Pancreas (tissue), 10 donors: Measurements from ENCODE around the gene RMI1. TPM values are rescaled to one million over a fixed set of nuclear protein-coding genes. Genes with fewer than 3 reads are reported as not detected.

ENCODE experiments used
- ATAC-seq, 4 donors: fragments of 200-7000 bp; cut with Tn5 transposase; one replicate each; pipeline versions ENCODE4 v1.8.0 to v1.9.1; 2020; ENCODE audit warnings: mild to moderate bottlenecking in 4 of 4, moderate library complexity in 4 of 4
- DNase-seq, 6 donors: peaks; one replicate each; pipeline ENCODE4 v3.0.0-alpha.2; 2020
- FAIRE-seq: peaks from 2 replicates; lab custom pipeline; 2012; peaks lifted over from hg19 to GRCh38; lab: Jason Lieb, UNC
- H3K27ac ChIP-seq, 4 donors: fragments of 200-600 bp; sonication (generic); 1 replicate in 3 of 4; 2 replicates in 1 of 4; pipeline versions ENCODE4 v1.5.0 to v1.8.0; 2020
- H3K27me3 ChIP-seq, 4 donors: fragments of 200-600 bp; one replicate each; pipeline ENCODE4 v1.8.0; 2021
- H3K36me3 ChIP-seq, 3 donors: fragments of 200-600 bp; sonication (generic) in 1 of 3; one replicate each; pipeline versions ENCODE4 v1.5.0 to v1.8.0; 2020 to 2021
- H3K4me1 ChIP-seq, 3 donors: fragments of 200-600 bp; one replicate each; pipeline ENCODE4 v1.8.0; 2021
- H3K4me3 ChIP-seq, 4 donors: fragments of 200-600 bp; sonication (generic) in 2 of 4; one replicate each; pipeline versions ENCODE4 v1.5.0 to v1.8.0; 2020 to 2021
- H3K9me3 ChIP-seq, 4 donors: fragments of 200-600 bp; one replicate each; pipeline ENCODE4 v1.8.0; 2021
- WGBS, 2 donors: extraction: QIAGEN DNeasy Blood & Tissue Kit; methylation state at CpG; one replicate each; pipeline ENCODE4 v1.1.7; 2013; 5-methylcytosine and 5-hydroxymethylcytosine counted together
- intact Hi-C, 3 donors: fragments of 100-400 bp; cut with DNase I; formaldehyde crosslinking; loops; one replicate each; pipeline versions ENCODE4 v1.11.1 to v1.14.2; 2022
- polyA plus RNA-seq, 2 donors: library from polyadenylated mRNA; stranded (reverse); fragments of 200-250 nt; gene quantifications; one replicate each; pipeline ENCODE4 v1.2.3, GENCODE V29; 2013
- total RNA-seq, 6 donors: library from RNA; stranded (reverse); fragmentation: NEBNext Ultra II Directional in 4 of 6; extraction: Animal tissue kit (Norgen Biotek cat#: 25700) in 4 of 6; gene quantifications; one replicate each; pipeline versions ENCODE4 v1.2.1 to v1.2.4, GENCODE V29; 2021 to 2023
- TF ChIP-seq, protein P1 (sequence below), 4 donors: fragments of 200-600 bp; sonication (generic) in 3 of 4; IDR thresholded peaks; one replicate each; pipeline versions ENCODE4 v1.5.0 to v1.8.0; 2021; ENCODE audit warnings: antibody characterized with exemption in 4 of 4
- donor health status: healthy with polysubstance abuse.
- donor health status: DM: no; HTN: no; CAD: no; lungs with moderate emphysema.
- donor health status: DM: no; HTN: no; CAD: no.
- donor health status: control.
- donor health status: control.
- donor health status: Bipolar disorder and iron deficiency.
- donor health status: DM: yes; HTN: yes; CAD: no.
- donor health status: DM: no; HTN: no; CAD: no.
- donor health status: DM: no; HTN: no; CAD: no.
- donor health status: DM: yes; HTN: yes; CAD: no.

RMI1 gene
- total and polyA plus RNA-seq, 8 donors = 1.6 to 5.6 (median 4.0) TPM

DNA sequence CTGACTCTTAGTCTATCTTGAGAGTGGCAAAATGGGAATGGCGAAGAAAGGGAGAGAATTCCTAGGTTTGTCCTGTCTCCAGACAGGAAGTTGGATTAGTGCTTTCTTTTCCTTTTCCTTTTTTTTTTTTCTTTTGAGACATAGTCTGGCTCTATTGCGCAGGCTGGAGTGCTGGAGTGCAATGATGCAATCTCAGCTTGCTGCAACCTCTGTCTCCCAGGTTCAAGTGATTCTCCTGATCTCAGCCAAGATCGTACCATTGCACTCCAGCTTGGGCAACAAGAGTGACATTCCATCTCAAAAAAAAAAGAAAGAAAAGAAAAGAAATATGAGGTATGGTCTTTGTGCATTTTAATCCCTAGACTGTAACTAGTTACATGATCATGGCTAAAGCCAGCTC lies 46.8 kb upstream of the RMI1 start:
- intact Hi-C loops = loop anchor here in 2 of 3 donors (10.0 kb wide), 3 partner anchors 241 to 331 kb away; no protein-coding TSS in a partner anchor
- Histone ChIP-seq H3K9me3 (no peaks in the 10 kb centered on the region), H3K4me3 (no peak overlapping the region), H3K27ac (peak overlapping the region in 1 of 4 donors; percentile 63), H3K27me3 (no peaks in the 10 kb centered on the region), H3K4me1 (peaks cover 0 to 17% (median 6%) of the 10 kb centered on the region in 3 donors), H3K36me3 (no peaks in the 10 kb centered on the region)
- 89% methylated on average over 3 of the region's 3 CpGs for WGBS, 2 donors
- FAIRE-seq = no peak
- ATAC-seq = no peak
- no peak for DNase-seq
- TF ChIP-seq, protein P1, sequence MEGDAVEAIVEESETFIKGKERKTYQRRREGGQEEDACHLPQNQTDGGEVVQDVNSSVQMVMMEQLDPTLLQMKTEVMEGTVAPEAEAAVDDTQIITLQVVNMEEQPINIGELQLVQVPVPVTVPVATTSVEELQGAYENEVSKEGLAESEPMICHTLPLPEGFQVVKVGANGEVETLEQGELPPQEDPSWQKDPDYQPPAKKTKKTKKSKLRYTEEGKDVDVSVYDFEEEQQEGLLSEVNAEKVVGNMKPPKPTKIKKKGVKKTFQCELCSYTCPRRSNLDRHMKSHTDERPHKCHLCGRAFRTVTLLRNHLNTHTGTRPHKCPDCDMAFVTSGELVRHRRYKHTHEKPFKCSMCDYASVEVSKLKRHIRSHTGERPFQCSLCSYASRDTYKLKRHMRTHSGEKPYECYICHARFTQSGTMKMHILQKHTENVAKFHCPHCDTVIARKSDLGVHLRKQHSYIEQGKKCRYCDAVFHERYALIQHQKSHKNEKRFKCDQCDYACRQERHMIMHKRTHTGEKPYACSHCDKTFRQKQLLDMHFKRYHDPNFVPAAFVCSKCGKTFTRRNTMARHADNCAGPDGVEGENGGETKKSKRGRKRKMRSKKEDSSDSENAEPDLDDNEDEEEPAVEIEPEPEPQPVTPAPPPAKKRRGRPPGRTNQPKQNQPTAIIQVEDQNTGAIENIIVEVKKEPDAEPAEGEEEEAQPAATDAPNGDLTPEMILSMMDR (IDR thresholded peaks at IDR 0.05) = no peak

DNA sequence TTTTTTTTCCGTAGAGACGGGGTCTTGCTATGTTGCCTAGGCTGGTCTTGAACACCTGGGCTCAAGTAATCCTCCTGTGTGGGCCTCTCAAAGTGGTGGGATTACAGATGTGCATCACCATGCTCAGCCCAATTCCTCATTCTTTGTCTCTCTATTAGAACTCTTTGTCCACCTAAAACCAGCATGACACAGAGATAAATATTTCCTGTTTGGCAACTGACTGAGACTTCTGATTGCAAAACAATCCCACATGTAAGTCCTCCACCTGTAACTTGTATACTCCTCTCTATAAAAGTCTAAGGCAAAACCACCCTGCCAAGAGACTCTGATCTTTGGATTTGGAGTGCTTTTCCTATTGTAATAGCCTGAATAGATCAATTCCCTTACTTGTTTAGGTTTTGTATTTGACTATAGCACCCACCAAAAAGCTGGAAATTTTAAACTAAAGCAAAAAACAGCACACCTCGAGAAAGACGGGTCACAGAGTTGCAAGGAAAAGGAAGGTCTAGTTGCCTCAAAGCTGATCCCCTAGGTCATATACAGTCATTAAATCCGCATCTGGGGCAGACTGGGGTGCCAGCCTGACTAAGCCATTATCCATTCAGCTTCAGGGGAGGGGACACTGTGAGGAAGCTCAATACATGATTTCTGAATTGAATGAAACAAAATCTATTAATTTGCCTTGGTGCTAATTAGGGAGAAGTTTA lies 45.9 kb upstream of the RMI1 start:
- intact Hi-C loops = loop anchor here (5.0 to 10.0 kb wide), 5 partner anchors 238 to 330 kb away; no protein-coding TSS in a partner anchor
- ATAC-seq (peak; percentile 44 to 81 (median 70)), FAIRE-seq (no peak), DNase-seq (no peak)
- H3K27ac ChIP-seq = peak overlapping the region in 2 of 4 donors; percentile 19 to 63
- TF ChIP-seq, protein P1 (IDR thresholded peaks at IDR 0.05) = no peak
- 67 to 76% methylated on average over 5 of the region's 5 CpGs for WGBS, 2 donors
- H3K36me3 ChIP-seq = peaks cover 0 to 4% (median 0%) of the 10 kb centered on the region in 3 donors
- no peaks in the 10 kb centered on the region for H3K9me3 ChIP-seq
- no peaks in the 10 kb centered on the region for H3K27me3 ChIP-seq
- peaks cover 0 to 17% (median 6%) of the 10 kb centered on the region in 3 donors for H3K4me1 ChIP-seq
- no peak overlapping the region for H3K4me3 ChIP-seq

DNA sequence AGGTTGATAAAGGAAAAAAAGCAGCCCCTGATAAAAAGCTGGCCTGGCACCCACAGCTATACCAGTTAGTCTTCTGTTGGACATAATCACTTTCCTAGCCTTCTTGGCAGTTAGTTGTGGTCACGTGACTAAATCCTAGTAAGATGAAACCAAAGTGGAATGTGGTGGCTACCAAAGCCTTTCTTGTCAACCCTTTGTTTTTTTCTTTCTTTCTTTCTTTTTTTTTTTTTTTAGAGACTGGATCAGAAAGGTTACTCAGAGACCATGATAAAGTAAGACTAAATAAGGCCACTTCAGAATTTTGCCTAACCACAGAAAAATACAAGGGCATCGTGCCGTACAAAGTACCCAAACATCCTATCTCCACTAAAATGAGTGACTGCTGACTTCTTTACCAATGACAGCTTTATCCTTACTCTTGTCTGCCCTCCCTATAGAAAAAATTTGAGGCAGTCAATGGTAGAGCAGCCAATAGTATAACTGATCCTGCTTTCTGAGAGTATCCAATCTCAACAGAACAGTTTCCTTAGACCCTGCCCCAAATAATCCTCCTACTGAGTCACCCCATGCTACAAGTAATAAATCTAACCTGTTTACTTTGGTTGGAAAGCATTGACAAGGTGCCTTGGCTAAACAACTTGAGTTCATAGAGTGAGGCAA lies 45.2 kb upstream of the RMI1 start:
- Histone ChIP-seq H3K4me3 (no peak overlapping the region), H3K27ac (peak overlapping the region in 2 of 4 donors; percentile 19 to 63), H3K27me3 (no peaks in the 10 kb centered on the region), H3K9me3 (no peaks in the 10 kb centered on the region), H3K36me3 (peaks cover 0 to 4% (median 0%) of the 10 kb centered on the region in 3 donors), H3K4me1 (peaks cover 0 to 17% (median 6%) of the 10 kb centered on the region in 3 donors)
- no peak for FAIRE-seq
- peak; percentile 56 to 80 (median 71) for ATAC-seq
- WGBS, 2 donors = 68 to 74% methylated on average over 3 of the region's 3 CpGs
- DNase-seq = peak in 1 of 6 donors; percentile 38
- intact Hi-C loops = loop anchor here (5.0 to 10.0 kb wide), 5 partner anchors 237 to 329 kb away; no protein-coding TSS in a partner anchor
- TF ChIP-seq, protein P1 (IDR thresholded peaks at IDR 0.05) = no peak

DNA sequence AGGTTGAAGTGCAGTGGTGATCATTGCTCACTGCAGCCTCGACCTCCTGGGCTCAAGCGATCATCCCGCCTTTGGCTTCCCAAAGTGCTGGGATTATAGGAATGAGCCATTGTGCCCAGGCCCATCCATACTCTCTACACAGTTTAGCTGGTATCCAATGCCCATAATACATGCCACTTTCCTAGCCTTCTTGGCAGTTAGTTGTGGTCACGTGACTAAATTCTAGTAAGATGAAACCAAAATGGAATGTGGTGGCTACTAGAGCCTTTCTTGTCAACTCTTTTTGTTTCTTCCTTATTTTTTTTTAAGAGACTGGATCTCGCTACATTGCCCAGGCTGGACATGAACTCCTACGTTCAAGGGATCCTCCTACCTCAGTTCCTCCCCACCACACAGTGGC lies 44.1 kb upstream of the RMI1 start:
- Histone ChIP-seq H3K36me3 (peaks cover 0 to 4% (median 0%) of the 10 kb centered on the region in 3 donors), H3K4me3 (no peak overlapping the region), H3K9me3 (no peaks in the 10 kb centered on the region), H3K27ac (no peak overlapping the region), H3K27me3 (no peaks in the 10 kb centered on the region), H3K4me1 (peaks cover 0 to 17% (median 6%) of the 10 kb centered on the region in 3 donors)
- TF ChIP-seq, protein P1 (IDR thresholded peaks at IDR 0.05) = no peak
- DNase-seq (no peak), ATAC-seq (no peak), FAIRE-seq (no peak)
- intact Hi-C loops = loop anchor here (5.0 to 10.0 kb wide), 5 partner anchors 236 to 328 kb away; no protein-coding TSS in a partner anchor
- WGBS, 2 donors = 76 to 88% methylated on average over 6 of the region's 6 CpGs
